ENCODE data around the gene LMF2.
A peak's percentile ranks its signal among the peaks of the same experiment; 100 is the strongest.

LMF2 gene

GRCh38 chr22:50482107-50483074, 25.1 kb downstream of the LMF2 start:
- DNase-seq (ENCODE audit: low read depth): no peak

GRCh38 chr22:50481440-50482106, 25.9 kb downstream of the LMF2 start, which contains the start of gene ADM2:
ADM2 (plus strand) TSS chr22:50481543; CDS start chr22:50481848, 305 bp downstream.
- DNase-seq (ENCODE audit: low read depth): no peak

GRCh38 chr22:50481045-50481439, 26.5 kb downstream of the LMF2 start:
- no peak for DNase-seq (ENCODE audit: low read depth)

GRCh38 chr22:50479721-50480120, 27.8 kb downstream of the LMF2 start:
- DNase-seq (ENCODE audit: low read depth): no peak

GRCh38 chr22:50477923-50478322, 29.6 kb downstream of the LMF2 start:
- DNase-seq (ENCODE audit: low read depth): no peak

- DNase-seq (ENCODE audit: low read depth): no peak
Observed at GRCh38 chr22:50476868-50477267, 30.6 kb downstream of the LMF2 start.

GRCh38 chr22:50475652-50476002, 31.9 kb downstream of the LMF2 start:
- no peak for DNase-seq (ENCODE audit: low read depth)

GRCh38 chr22:50474710-50475651, 32.5 kb downstream of the LMF2 start, which contains the start of gene SBF1:
SBF1 (minus strand) TSS chr22:50475035; CDS start chr22:50474840, 195 bp downstream.
- DNase-seq (ENCODE audit: low read depth): peak; percentile 79

GRCh38 chr22:50473855-50474671, 33.4 kb downstream of the LMF2 start:
- peak; percentile 71 for DNase-seq (ENCODE audit: low read depth)

- DNase-seq (ENCODE audit: low read depth): no peak
Observed at GRCh38 chr22:50473088-50473487, 34.4 kb downstream of the LMF2 start.

- no peak for DNase-seq (ENCODE audit: low read depth)
Observed at GRCh38 chr22:50471962-50472361, 35.5 kb downstream of the LMF2 start.

GRCh38 chr22:50471197-50471847, 36.2 kb downstream of the LMF2 start:
- no peak for DNase-seq (ENCODE audit: low read depth)

- DNase-seq (ENCODE audit: low read depth): no peak
Observed at GRCh38 chr22:50470491-50470890, 37.0 kb downstream of the LMF2 start.

- DNase-seq (ENCODE audit: low read depth): peak; percentile 32
Observed at GRCh38 chr22:50469377-50470305, 37.9 kb downstream of the LMF2 start.

GRCh38 chr22:50468626-50469025, 38.9 kb downstream of the LMF2 start:
- DNase-seq (ENCODE audit: low read depth): no peak

GRCh38 chr22:50467773-50468440, 39.6 kb downstream of the LMF2 start:
- no peak for DNase-seq (ENCODE audit: low read depth)

- no peak for DNase-seq (ENCODE audit: low read depth)
Observed at GRCh38 chr22:50467341-50467740, 40.2 kb downstream of the LMF2 start.

GRCh38 chr22:50465066-50465930, 42.2 kb downstream of the LMF2 start:
- DNase-seq (ENCODE audit: low read depth): no peak

Measured in amniotic epithelial cell (primary cell).